Activated B cell treated with CpG ODN at 0.5 μM for 24 hours (primary cell): Measurements from ENCODE around the gene CDC42SE2. TPM values are rescaled to one million over a fixed set of nuclear protein-coding genes. Genes with fewer than 3 reads are reported as not detected.
"Not testable (repeated sequence)": the region's sequence is repeated elsewhere in the genome, so short reads cannot be mapped to it uniquely, and the experiment has no call there.

ENCODE experiments used
- ATAC-seq: fragments of 200-7000 bp; cut with Tn5 transposase; one replicate; pipeline ENCODE4 v1.10.0; 2021; ENCODE audit warnings: low read depth, mild to moderate bottlenecking, moderate library complexity
- CTCF ChIA-PET: fragments of 350-600 bp; sonication (Branson Sonifier 250); formaldehyde crosslinking; loops from one replicate; lab custom pipeline; 2021; ENCODE audit warnings: antibody characterized with exemption; lab: Charles Lee
- POLR2A ChIA-PET: fragments of 350-600 bp; sonication (Branson Sonifier 250); formaldehyde crosslinking; loops from one replicate; lab custom pipeline; 2021; ENCODE audit warnings: antibody characterized with exemption; lab: Charles Lee
- DNase-seq: peaks from one replicate; pipeline ENCODE4 v3.0.0; 2022
- H3K27ac Mint-ChIP-seq: one replicate; pipeline ENCODE4 v1.8.0; 2020; ENCODE audit warnings: mixed read lengths
- H3K27me3 Mint-ChIP-seq: one replicate; pipeline ENCODE4 v1.8.0; 2021; ENCODE audit warnings: mixed read lengths
- H3K36me3 Mint-ChIP-seq: one replicate; pipeline ENCODE4 v1.8.0; 2021; ENCODE audit warnings: low read depth, mixed read lengths
- H3K4me1 Mint-ChIP-seq: one replicate; pipeline ENCODE4 v1.8.0; 2021; ENCODE audit warnings: mixed read lengths
- H3K4me3 Mint-ChIP-seq: one replicate; pipeline ENCODE4 v1.8.0; 2020; ENCODE audit warnings: mild to moderate bottlenecking, mixed read lengths
- H3K9me3 Mint-ChIP-seq: one replicate; pipeline ENCODE4 v1.8.0; 2020; ENCODE audit warnings: mixed read lengths
- intact Hi-C: fragments of 100-400 bp; cut with micrococcal nuclease; formaldehyde crosslinking; loops from one replicate; pipeline ENCODE4 v1.15.1; 2024
- total RNA-seq: library from RNA; stranded (reverse); gene quantifications from 2 replicates; pipeline ENCODE4 v1.2.3, GENCODE V29; 2022
- TF ChIP-seq, protein P1 (sequence below): fragments of 200-600 bp; IDR thresholded peaks from one replicate; pipeline ENCODE4 v1.8.0; 2022; ENCODE audit warnings: antibody characterized with exemption, mild to moderate bottlenecking

Gene CDC42SE2
- total RNA-seq, 1 donor from 2014 or later: 122 TPM

DNA sequence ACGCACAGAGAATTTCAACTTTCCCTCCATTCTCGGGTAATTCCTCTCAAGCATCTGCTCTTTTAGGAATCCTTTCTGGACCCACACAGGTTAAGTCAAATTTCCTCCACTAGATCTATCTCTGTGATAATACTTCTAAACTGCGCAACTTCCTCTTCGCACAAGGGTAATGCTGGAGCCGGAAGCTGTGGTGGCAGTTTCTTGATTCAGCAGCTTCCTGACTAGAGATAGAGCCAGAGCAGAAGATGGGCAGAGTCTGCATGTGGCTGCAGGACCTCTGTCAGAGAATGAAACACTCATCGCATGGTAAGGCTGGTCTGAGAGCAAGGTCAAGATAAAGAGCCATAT is 11.1 kb upstream of the CDC42SE2 start:
- H3K36me3 Mint-ChIP-seq: peaks cover 9% of the 10 kb centered on the region
- ChIA-PET CTCF (interaction anchor here (0.6 to 3.5 kb wide), 6 partner anchors 12 to 135 kb away, joined by 3 to 28 read pairs (median 4); partner anchors contain the start of gene CDC42SE2), POLR2A (interaction anchor here (0.6 to 6.3 kb wide), 21 partner anchors 11 to 144 kb away, joined by 3 to 158 read pairs (median 5); partner anchors contain the start of genes CDC42SE2 and HINT1)
- H3K4me1 Mint-ChIP-seq: peaks cover 81% of the 10 kb centered on the region
- TF ChIP-seq, protein P1, sequence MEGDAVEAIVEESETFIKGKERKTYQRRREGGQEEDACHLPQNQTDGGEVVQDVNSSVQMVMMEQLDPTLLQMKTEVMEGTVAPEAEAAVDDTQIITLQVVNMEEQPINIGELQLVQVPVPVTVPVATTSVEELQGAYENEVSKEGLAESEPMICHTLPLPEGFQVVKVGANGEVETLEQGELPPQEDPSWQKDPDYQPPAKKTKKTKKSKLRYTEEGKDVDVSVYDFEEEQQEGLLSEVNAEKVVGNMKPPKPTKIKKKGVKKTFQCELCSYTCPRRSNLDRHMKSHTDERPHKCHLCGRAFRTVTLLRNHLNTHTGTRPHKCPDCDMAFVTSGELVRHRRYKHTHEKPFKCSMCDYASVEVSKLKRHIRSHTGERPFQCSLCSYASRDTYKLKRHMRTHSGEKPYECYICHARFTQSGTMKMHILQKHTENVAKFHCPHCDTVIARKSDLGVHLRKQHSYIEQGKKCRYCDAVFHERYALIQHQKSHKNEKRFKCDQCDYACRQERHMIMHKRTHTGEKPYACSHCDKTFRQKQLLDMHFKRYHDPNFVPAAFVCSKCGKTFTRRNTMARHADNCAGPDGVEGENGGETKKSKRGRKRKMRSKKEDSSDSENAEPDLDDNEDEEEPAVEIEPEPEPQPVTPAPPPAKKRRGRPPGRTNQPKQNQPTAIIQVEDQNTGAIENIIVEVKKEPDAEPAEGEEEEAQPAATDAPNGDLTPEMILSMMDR: no peak
- H3K4me3 Mint-ChIP-seq: peak overlapping the region; percentile 84
- peak; percentile 86 for ATAC-seq
- H3K9me3 Mint-ChIP-seq: no peaks in the 10 kb centered on the region
- peak overlapping the region; percentile 94 for H3K27ac Mint-ChIP-seq
- no peaks in the 10 kb centered on the region for H3K27me3 Mint-ChIP-seq
- intact Hi-C loops: loop anchor here (1.0 to 10.0 kb wide), 6 partner anchors 11 to 382 kb away; partner anchors contain the start of genes LYRM7 and RAPGEF6
- peak; percentile 52 for DNase-seq

DNA sequence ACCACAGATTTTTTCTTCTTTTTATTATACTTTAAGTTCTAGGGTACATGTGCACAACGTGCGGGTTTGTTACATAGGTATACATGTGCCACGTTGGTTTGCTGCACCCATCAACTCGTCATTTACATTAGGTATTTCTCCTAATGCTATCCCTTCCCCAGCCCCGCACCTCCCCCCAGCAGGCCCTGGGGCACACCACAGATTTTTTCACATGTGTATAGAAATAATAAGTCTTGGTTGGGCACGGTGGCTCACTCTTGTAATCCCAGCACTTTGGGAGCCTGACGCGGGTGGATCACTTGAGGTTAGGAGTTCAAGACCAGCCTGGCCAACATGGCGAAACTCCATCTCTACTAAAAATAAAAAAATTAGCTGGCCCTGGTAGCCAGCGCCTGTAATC is 9.8 kb upstream of the CDC42SE2 start:
- intact Hi-C loops: loop anchor here (10.0 kb wide), 1 partner anchor 381 kb away; the partner anchor contains the start of gene RAPGEF6
- POLR2A ChIA-PET: interaction anchor here (0.6 to 6.3 kb wide), 7 partner anchors 10 to 1235 kb away, joined by 3 to 158 read pairs (median 8); partner anchors contain the start of gene CDC42SE2
- not testable (repeated sequence) for DNase-seq

DNA sequence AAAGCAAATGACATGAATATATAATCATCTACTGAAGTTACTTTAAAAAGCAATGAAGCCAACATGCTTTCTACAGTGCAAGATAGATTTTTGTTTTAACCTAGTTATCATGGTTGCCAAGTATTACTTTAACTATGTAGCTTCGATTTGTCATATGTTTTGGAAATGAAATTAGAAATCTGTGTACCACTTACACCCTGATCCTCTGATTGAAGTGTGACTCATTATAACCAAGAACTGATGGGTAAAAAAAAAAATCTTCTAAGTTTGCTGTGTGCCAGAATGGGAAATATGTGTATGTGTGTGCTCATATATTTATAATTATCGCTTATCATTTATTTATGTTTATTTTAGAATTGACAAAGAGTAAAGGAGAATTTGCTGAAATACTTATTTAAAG is 9.1 kb upstream of the CDC42SE2 start:
- H3K27ac Mint-ChIP-seq: no peak overlapping the region
- CTCF ChIA-PET: interaction anchor here (0.7 to 2.2 kb wide), 2 partner anchors 10 to 127 kb away, joined by 3 to 5 read pairs; no protein-coding TSS in a partner anchor

More for the DNA sequence above, 9.8 kb upstream of the CDC42SE2 start:
- ATAC-seq, H3K9me3 Mint-ChIP-seq, H3K27me3 Mint-ChIP-seq: not testable (repeated sequence)
- Mint-ChIP-seq H3K4me3 (peak overlapping the region; percentile 19), H3K27ac (peak overlapping the region; percentile 30), H3K36me3 (peaks cover 13% of the 10 kb centered on the region), H3K4me1 (peaks cover 86% of the 10 kb centered on the region)
- CTCF ChIA-PET: interaction anchor here (0.7 kb wide), 1 partner anchor 128 kb away, joined by 3 read pairs; no protein-coding TSS in a partner anchor

DNA sequence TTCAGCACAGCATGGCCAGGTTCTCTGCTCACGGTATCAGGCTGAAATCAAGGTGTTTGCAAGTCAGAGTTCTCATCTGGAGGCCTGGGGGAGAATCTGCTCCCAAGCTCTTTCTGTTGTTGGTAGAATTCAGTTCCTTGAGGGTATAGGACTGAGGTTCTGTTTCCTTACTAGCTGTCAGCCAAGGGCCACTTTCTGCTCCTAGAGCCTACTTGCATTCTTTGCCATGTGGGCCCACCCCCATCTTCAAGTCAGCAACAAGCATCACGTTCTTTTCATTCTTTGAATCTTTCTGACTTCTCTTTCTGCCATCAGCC is 7.4 kb upstream of the CDC42SE2 start:
- TF ChIP-seq, protein P1: no peak
- POLR2A ChIA-PET: interaction anchor here (1.0 to 3.4 kb wide), 3 partner anchors 8 to 47 kb away, joined by 3 to 13 read pairs (median 3); no protein-coding TSS in a partner anchor
- no peak for ATAC-seq
- intact Hi-C loops: loop anchor here (10.0 kb wide), 1 partner anchor 378 kb away; the partner anchor contains the start of gene RAPGEF6
- CTCF ChIA-PET: interaction anchor here (2.2 kb wide), 1 partner anchor 9 kb away, joined by 5 read pairs; no protein-coding TSS in a partner anchor
- Mint-ChIP-seq H3K9me3 (no peaks in the 10 kb centered on the region), H3K27me3 (no peaks in the 10 kb centered on the region), H3K36me3 (peaks cover 15% of the 10 kb centered on the region), H3K27ac (peak overlapping the region; percentile 86), H3K4me3 (no peak overlapping the region), H3K4me1 (peaks cover 70% of the 10 kb centered on the region)
- no peak for DNase-seq

More for the DNA sequence above, 9.1 kb upstream of the CDC42SE2 start:
- no peaks in the 10 kb centered on the region for H3K9me3 Mint-ChIP-seq
- no peak overlapping the region for H3K4me3 Mint-ChIP-seq
- intact Hi-C loops: loop anchor here (10.0 kb wide), 1 partner anchor 380 kb away; the partner anchor contains the start of gene RAPGEF6
- ATAC-seq (no peak), DNase-seq (no peak)
- peaks cover 16% of the 10 kb centered on the region for H3K36me3 Mint-ChIP-seq
- peaks cover 85% of the 10 kb centered on the region for H3K4me1 Mint-ChIP-seq
- TF ChIP-seq, protein P1: no peak
- POLR2A ChIA-PET: interaction anchor here (0.6 to 1.8 kb wide), 6 partner anchors 8 to 1234 kb away, joined by 3 to 10 read pairs (median 4); partner anchors contain the start of gene CDC42SE2
- no peaks in the 10 kb centered on the region for H3K27me3 Mint-ChIP-seq

DNA sequence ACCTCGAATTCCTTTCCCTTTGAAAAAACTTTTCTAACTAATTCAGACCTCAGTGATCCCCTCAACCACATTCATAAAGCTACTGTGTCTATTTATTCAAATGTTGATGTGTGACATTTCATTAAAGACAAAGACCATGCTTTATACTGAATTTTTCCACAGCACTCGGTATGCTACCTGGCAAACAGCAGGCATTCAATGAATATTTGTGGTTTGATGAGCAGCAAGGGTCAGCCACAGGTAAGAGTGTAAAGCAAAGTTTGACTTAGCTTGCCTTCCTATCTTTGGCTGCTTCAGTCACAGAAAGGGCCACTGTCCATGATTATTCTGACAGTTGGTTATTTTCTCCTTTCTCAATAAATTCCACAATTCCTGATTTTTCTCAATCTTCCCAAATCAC is 5.1 kb upstream of the CDC42SE2 start:
- no peaks in the 10 kb centered on the region for H3K27me3 Mint-ChIP-seq
- TF ChIP-seq, protein P1: no peak
- DNase-seq (no peak), ATAC-seq (no peak)
- peak overlapping the region; percentile 4 for H3K4me3 Mint-ChIP-seq
- H3K27ac Mint-ChIP-seq: peak overlapping the region; percentile 86
- intact Hi-C loops: loop anchor here (10.0 kb wide), 1 partner anchor 376 kb away; the partner anchor contains the start of gene RAPGEF6
- H3K36me3 Mint-ChIP-seq: peaks cover 19% of the 10 kb centered on the region
- H3K9me3 Mint-ChIP-seq: no peaks in the 10 kb centered on the region
- POLR2A ChIA-PET: interaction anchor here (0.6 to 3.4 kb wide), 5 partner anchors 36 to 132 kb away, joined by 3 to 20 read pairs (median 4); no protein-coding TSS in a partner anchor
- peaks cover 57% of the 10 kb centered on the region for H3K4me1 Mint-ChIP-seq
- CTCF ChIA-PET: interaction anchor here (1.0 to 1.5 kb wide), 3 partner anchors 12 to 123 kb away, joined by 3 read pairs; no protein-coding TSS in a partner anchor
